SKM-1 treated with dmso at 0.1 percent for 144 hours (cell line): ENCODE measurements around the gene GLRA3.
"Not testable (repeated sequence)": the region's sequence is repeated elsewhere in the genome, so short reads cannot be mapped to it uniquely, and the experiment has no call there.

Experiments
- DNase-seq: peaks from one replicate; lab custom pipeline; 2025; ENCODE audit not compliant: unreplicated experiment; lab: John Stamatoyannopoulos, UW

GLRA3 gene

DNA sequence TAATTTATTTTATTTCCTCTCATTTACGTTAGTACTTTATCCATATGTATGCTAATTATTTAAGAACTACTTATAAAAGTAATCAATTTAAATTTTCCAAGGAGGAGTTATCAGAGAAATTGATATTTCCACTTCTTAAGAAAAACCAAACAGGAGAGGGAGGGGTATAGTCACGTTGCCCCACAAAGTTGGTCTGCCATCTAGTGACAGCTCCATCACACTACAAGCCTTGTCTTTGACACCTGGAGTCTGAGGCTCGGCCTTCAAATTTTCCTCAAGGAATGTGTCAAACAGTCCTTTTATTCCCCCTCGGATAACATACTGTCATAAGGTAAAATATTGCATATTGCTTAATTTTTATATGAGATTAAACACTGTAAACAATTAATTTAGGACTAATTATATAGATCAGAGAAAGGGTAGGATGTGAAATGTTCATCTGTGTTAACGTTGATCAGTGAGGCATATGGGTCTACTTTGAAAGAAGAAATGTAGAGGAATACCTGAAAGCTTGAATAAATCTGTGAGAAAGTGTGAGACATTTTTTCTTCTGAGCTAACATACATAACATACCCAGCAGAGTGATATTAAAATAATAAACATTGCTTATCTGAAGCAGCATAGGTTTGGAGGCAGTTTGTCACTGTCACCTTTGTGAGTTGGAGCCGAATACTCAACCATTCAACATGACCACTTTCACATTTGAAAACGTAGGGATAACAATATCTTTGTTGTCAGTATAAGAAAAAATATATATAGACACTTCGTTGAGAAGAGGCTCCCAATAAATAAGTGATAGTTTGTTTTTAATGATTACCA lies 114.4 kb downstream of the GLRA3 start:
- DNase-seq, result peak; percentile 64

DNA sequence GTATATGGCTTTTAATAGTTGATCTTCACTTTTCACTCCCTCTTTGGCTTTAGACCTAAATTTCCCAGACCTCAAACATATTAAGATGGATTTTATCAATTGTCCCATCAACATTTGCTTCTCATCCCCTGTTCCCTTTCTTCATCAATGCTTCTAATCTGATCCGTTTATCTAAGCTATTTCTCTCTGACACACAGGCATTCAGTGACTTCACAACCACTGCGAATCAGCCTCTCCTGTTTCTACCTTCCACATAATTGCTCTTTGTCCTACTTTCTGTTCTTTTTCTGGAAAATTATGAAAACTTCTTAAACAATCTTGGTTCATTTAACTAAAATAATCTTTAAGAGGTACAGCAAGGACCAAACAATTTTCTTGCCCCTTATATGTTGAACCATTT lies 115.2 kb downstream of the GLRA3 start:
- no peak for DNase-seq

GRCh38 chr4:174713181-174713580 lies 115.9 kb downstream of the GLRA3 start:
- DNase-seq, result no peak

- no peak for DNase-seq
Observed at GRCh38 chr4:174709526-174709925, 119.5 kb downstream of the GLRA3 start.

DNA sequence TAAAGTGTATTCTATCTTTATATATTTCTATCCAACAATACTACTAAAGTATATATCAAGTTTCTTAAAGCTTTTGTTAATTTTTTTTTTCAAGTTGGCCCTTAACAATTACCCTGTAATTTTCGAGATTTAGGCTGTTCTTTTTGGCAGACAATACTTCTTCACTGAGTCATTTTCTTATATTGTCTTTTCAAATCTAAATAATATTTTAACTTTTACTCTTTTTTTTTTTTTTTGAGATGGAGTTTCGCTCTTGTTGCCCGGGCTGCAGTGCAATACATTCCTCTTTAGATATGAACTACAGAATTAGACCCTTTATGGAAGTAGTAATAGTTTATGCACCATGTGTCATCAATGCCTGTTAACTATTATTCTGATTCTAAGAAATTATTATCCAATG lies 120.7 kb downstream of the GLRA3 start:
- no peak for DNase-seq

DNA sequence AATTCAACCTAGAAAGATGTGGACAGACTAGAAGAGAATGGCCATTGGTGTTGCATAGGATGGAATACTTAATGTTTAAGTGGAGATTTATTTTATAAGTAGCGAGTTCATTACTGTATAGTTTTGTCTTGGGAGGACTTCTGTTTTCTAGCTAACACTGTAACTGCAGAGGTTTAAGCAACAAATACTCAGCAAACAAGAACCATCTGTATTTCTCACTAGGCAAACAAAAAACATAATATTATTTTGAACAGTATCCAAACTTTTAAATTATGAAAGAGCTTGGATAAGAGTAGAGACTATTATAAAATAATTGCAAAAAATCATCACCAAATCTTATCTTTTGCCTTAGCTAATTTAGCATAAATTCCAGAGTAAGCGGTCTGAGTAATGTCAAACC lies 121.1 kb downstream of the GLRA3 start:
- no peak for DNase-seq

DNA sequence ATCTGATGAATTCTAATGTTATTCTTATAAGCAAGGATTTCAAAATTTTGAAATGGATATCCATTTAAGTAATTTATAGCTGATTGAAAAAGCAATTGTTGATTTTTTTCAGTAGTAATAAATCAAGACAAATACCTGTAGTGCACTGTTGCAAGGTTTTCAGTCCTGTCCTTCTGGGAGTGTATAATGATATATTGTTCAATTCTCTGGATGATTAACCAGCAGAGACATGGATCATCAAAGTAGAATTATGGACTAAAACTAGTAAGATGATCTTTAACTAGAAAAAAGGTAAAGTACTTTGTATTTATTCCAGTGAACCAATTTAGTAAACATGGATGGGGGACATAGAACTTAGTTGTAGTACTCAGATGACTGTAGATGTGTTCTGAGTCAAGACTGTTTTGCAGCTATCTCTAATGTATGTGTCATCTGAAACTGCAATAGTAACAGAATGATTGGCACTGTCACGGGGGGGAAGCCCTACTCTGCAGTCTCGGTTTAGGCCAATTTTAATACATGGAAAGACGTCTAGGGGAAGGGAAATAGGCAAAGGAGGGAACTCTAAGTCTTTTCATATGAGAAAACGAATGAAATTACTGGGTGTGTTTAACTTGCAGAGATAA lies 121.9 kb downstream of the GLRA3 start:
- DNase-seq, result no peak

DNA sequence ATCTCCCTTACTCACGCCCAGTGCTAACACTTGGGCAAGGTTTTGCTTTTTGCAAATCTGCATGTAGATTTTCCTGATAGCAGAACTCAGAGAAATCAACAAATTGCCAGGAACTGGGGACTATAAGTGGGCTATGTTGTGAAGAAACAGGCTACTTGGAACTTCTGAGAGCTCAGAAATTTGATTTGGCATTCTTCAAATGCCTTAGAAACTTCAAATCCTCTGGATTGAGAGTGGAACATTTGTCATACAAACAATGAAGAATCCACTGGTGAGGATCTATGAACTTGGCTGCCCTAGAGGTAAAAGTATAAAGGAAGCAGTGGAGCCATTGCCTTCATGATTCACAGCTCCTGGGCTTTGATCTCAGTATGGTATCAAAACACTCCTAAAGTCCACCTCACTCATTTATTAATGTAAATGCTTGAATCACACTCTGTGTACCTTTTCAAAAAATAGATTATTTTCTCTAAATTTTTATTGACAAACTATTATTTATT lies 126.0 kb downstream of the GLRA3 start:
- no peak for DNase-seq

DNA sequence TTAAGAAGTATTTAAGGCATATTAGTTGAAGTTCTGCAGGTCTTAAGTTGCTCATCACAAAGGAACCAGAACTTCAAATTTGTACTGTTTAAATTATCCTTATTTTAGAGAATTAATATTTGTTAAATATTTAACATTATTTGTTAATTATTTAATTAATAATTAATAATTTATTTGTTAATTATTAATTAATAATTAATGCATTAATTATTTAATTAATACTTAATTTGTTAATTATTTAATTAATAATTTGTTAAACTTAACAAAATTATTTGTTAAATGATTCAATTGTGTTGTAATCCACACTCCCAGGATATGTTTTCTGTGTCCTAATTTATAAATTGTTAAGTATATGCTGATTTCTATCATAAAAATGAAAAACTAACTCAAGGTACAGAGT lies 129.4 kb downstream of the GLRA3 start:
- DNase-seq, result no peak

DNA sequence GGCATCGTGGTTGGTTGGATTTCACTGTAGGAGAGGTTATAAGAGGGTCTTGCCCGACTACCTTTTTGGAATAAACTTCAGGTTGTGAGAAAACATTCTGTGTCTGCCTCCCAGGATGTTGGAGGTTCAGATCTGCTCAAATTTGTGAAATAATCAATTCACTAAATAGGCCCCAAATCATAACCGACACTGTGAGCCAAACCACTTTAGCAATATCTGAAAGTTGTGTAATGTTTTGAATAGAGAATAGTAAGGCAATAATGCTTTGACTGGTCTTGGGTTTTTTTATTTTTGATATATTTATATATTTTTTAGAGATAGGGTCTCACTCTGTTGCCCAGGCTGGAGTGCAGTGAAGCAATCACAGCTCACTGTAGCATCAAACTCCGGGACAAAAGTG lies 131.2 kb downstream of the GLRA3 start:
- DNase-seq, result no peak

DNA sequence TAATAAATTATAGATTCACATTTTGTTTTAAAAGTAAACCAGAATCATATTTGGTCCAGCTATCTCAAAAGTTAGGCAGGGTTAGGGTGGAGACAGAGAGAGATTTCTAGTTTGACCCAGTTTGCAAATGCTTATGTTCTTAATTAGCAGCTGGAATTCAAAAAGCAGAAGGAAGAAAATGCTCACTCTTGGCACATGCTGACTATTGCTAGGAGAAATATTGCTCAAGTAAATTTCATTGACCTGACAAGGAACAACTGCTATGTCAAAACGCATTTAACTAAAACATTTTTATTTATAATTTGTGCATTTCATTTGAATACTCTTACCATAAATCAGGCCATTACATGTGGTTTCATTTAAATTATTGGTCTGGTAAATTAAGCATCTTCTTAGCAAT lies 131.8 kb downstream of the GLRA3 start:
- peak; percentile 37 for DNase-seq

DNA sequence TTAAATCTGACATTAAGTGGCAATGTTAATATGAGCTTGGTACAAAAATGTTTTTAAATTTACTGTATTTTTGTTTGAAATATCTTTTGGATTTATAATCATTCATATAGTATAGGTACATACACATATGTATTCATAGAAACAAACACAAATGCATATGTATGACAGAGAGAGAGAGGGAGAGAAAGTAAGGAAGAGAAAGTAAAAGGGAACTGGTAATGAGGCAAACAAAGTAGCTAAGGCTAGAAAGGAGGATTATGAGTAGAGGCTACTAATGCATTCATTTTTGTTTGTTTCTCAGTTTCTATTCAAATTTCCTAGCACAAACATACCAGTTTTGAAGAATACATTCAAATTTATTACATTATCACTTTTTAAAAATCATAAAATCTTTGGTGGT lies 132.4 kb downstream of the GLRA3 start:
- DNase-seq, result no peak

DNA sequence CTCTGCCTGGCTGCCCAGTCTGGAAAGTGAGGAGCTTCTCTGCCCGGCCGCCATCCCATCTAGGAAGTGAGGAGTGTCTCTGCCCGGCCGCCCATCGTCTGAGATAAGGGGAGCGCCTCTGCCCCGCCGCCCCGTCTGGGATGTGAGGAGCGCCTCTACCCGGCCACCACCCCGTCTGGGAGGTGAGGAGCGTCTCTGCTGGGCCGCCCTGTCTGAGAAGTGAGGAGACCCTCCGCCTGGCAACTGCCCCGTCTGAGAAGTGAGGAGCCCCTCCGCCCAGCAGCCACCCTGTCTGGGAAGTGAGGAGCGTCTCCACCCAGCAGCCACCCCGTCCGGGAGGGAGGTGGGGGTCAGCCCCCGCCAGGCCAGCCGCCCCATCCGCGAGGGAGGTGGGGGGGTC lies 137.2 kb downstream of the GLRA3 start:
- not testable (repeated sequence) for DNase-seq

DNA sequence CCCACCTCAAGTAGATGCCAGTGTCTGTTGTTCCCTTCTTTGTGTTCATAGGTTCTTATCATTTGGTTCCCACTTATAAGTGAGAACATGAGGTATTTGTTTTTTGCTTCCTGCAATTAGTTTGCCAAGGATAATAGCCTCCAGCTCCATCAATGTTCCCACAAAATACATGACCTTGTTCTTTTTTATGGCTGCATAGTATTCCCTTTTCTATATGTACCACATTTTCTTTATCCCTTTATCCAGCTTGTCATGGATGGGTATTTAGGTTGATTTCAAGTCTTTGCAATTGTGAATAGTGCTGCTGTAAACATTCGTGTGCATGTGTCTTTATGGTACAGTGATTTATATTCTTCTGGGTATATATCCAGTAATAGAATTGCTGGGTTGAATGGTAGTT lies 138.4 kb downstream of the GLRA3 start:
- no peak for DNase-seq

DNA sequence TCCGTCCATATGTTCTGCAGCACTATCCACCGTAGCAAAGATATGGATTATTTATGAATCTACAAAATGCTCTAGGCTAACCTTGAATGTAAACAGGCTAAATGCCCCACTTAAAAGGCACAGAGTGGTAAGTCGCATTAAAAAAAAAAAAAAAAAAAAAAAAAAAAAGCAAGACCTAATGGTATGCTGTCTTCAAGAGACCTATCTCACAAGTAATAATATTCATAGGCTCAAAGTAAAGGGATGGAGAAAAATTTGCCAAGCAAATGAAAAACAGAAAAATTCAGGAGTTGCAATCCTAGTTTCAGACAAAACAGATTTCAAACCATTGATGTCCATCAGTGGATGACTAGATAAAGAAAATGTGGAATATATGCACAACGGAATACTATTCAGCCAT lies 139.4 kb downstream of the GLRA3 start:
- DNase-seq, result no peak

DNA sequence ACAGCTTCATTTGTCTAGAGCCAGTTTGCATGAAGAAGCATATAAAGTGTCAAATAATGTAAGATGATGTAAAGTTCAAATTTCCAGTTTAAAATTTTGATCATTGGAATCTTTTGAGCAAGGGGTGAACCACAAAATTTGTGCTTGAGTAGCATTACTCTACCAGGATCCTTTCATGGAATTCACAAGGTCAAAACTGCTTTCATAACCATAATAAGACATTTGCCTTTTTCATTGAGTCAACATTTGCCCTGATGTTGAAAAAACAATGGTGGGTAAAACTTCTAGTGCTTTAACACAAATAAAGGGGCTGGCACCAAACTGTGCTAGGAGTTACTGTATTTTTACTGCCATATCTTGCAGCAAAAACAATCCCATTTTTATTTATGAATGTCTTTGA lies 142.2 kb downstream of the GLRA3 start:
- DNase-seq, result no peak

DNA sequence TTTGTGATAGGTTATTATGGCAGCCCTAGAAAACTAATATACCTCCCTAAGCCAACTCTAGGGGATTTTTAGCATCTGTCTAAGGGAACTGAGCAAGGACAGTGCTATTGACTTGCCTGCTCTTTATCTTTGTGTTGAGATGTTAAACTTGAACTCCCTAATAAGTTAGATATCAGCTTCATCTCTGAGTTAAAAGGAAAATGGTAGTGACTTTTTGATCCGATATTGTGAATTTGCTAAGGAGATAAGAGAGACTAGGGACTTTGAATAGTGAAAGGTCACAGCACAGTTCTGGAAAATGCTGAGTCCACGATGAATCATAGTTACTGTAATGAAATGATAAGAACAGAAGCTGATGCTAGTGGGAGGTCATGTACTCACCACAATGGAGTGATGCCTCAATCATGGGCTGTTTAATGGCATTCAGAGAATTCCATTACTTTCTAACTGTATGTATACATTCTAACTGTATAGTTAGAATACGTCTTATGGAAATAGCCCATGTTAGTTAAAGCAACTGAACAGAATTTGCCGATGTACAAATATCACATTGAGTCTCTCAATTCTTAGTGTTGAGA lies 147.2 kb downstream of the GLRA3 start:
- DNase-seq, result no peak

GRCh38 chr4:174674305-174674840 lies 154.7 kb downstream of the GLRA3 start:
- no peak for DNase-seq

DNA sequence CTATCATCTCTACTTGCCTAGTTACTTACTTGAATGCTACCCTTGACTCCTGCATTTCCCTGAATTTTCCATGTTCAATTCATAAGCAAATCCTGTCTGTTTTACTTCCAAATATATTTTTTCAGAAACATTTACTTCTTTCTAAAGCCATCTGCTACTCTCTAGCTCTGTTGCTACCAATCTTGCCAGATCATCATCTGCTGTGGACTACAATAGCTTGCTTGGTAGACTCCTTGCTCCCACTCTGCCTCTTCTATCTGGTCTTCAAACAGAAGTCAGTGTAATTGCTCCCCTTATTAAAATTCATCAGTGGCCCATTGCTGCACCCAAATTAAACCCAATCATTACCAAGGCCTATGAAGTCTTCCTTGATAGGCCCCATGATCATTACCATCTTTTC lies 155.2 kb downstream of the GLRA3 start:
- no peak for DNase-seq

DNA sequence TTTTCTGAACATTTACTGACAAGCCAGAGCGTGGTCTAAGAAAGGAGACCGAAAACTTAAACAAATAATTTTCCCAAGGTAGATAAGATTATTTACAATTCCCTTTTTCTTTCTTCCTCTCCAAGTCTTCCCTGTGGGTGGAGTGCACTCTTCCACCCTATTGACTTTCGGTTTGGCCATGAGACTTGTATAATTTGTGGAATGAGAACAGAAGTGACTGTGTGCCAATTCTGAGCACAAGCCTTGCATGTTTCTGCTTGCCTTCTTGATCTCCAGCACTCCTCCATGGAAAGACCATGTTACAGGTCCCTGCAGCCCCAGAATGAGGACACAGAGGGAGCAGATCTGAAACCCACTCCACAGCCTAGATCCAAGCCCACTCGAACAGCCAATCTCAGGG lies 156.8 kb downstream of the GLRA3 start:
- no peak for DNase-seq

DNA sequence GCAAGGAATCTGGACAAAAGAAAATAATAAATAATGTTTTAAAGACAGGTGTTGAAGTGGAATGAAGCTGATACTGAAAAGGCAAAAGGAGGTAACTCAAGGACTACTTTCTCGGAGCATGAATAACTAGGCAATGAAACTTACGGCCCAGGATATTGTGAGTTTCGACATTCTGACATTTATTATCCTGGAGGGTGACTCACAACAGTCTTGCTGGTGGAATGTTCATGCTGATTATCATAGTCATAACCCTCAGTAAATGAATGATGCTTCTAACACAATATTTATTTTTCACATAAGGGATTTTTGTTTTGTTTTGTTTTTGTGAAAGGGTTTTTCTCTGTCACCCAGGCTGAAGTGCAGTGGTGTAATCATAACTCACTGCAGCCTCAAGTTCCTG lies 159.8 kb downstream of the GLRA3 start:
- no peak for DNase-seq

GRCh38 chr4:174665799-174666198 lies 163.2 kb downstream of the GLRA3 start:
- DNase-seq, result no peak
